ENCODE results near the gene MUC15. TPM values are rescaled to one million over a fixed set of nuclear protein-coding genes. Genes with fewer than 3 reads are reported as not detected.

MUC15 gene
- total and polyA plus RNA-seq, 2 of the 8 experiments (the other 6 are each of a cell fraction or from before 2014, with no cell fraction given), result not detected

Other genes with a start within 250 kb of the MUC15 start
- not detected in 2 replicates for gene ANO3, start 240.1 kb downstream of the MUC15 start, total RNA-seq (2021; fragmentation: NEBNext Ultra II Directional; extraction: Animal tissue kit (Norgen Biotek cat#: 25700))
- gene ANO3, start 240.1 kb downstream of the MUC15 start, polyA plus RNA-seq (2011; rRNA removed), result not detected in 2 replicates
- 1.4 and 1.5 TPM in 2 replicates for gene SLC5A12, start 149.8 kb upstream of the MUC15 start, total RNA-seq (2021; fragmentation: NEBNext Ultra II Directional; extraction: Animal tissue kit (Norgen Biotek cat#: 25700))
- 0.96 and 1.3 TPM in 2 replicates for gene SLC5A12, start 149.8 kb upstream of the MUC15 start, polyA plus RNA-seq (2011; rRNA removed)